ENCODE results near the gene TRPM6.

TRPM6 gene

DNA sequence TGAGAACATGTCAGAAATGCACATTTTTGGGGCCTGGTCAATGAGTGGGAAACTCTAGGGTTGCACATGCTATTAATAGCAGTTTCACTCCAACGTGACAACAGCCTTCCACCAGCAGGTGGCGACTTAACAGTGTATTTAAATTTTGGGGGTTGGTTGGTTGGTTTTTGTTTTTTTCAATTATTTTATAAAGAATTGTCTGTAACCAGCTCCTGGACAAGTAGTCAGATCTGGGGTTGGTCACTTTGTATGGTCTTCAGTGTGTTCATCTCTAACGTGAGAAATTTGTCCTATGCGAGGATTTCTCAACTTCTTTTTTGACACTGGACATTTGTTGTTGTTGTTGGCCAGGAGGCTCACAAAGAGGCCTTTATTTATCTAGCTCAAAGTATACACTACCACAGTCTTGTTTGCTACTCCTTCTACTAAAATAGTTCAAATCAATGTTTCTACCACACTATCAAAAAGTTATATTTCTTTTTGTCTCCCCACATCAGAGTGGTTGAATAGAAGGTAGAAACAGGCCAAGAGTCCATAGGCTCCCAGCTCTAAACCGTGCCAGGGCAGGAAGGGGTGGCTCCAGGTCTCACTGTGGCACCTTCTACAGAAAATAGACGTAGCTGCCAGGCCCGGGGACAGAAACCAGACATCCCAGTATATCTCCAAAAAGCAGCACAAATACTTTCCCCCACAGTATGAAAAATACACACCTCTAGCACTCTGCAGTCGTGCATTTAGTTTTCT is 110.4 kb downstream of the TRPM6 start:
- no peaks in the 10 kb centered on the region for H3K36me3 ChIP-seq (ENCODE audit: insufficient read depth, low read length)
- no peaks in the 10 kb centered on the region for H3K9me3 ChIP-seq (ENCODE audit: low read length)
- H3K27me3 ChIP-seq (ENCODE audit: insufficient read depth, low read length): no peaks in the 10 kb centered on the region
- no peak overlapping the region for H3K4me3 ChIP-seq (ENCODE audit: low read length)
- no peaks in the 10 kb centered on the region for H3K4me1 ChIP-seq (ENCODE audit: insufficient read depth, low read length)
- no peak overlapping the region for H2AFZ ChIP-seq (ENCODE audit: low read depth, low read length)

- no peaks in the 10 kb centered on the region for H3K9me3 ChIP-seq (ENCODE audit: low read length)
- H3K27me3 ChIP-seq (ENCODE audit: insufficient read depth, low read length): no peaks in the 10 kb centered on the region
- H2AFZ ChIP-seq (ENCODE audit: low read depth, low read length): no peak overlapping the region
- H3K36me3 ChIP-seq (ENCODE audit: insufficient read depth, low read length): no peaks in the 10 kb centered on the region
- H3K4me1 ChIP-seq (ENCODE audit: insufficient read depth, low read length): no peaks in the 10 kb centered on the region
- H3K4me3 ChIP-seq (ENCODE audit: low read length): no peak overlapping the region
Observed at GRCh38 chr9:74775396-74775795, 112.3 kb downstream of the TRPM6 start.

DNA sequence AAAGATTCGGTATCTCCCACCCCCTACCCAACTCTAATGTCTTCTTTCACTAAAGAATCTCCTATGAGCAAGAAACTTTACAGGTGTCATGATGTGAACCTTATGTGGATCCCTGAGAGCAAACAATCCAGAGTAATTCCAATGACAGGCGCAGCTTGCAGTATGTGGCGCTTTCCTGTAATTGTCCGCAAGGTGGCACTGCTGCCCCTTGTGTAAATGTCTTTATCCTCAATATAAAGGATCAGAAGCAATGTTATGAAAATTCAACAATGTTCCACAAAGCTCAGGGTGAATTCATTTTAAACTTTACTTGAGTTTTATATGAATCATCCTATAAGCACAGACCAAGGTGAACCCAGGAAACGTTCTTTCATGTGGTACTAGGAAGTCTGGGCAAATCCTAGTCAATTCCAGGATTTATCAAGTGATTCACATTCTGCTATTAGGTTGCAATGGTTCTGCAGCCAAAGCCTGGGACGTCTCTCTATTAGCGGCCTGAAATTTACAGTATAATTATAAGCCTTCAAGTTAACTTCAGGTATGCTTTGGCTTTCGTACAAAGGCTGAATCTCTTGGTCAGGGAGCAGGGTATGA is 113.7 kb downstream of the TRPM6 start:
- Histone ChIP-seq H2AFZ (ENCODE audit: low read depth, low read length) (no peak overlapping the region), H3K36me3 (ENCODE audit: insufficient read depth, low read length) (no peaks in the 10 kb centered on the region), H3K27me3 (ENCODE audit: insufficient read depth, low read length) (no peaks in the 10 kb centered on the region), H3K9me3 (ENCODE audit: low read length) (no peaks in the 10 kb centered on the region), H3K4me3 (ENCODE audit: low read length) (no peak overlapping the region), H3K4me1 (ENCODE audit: insufficient read depth, low read length) (no peaks in the 10 kb centered on the region)

DNA sequence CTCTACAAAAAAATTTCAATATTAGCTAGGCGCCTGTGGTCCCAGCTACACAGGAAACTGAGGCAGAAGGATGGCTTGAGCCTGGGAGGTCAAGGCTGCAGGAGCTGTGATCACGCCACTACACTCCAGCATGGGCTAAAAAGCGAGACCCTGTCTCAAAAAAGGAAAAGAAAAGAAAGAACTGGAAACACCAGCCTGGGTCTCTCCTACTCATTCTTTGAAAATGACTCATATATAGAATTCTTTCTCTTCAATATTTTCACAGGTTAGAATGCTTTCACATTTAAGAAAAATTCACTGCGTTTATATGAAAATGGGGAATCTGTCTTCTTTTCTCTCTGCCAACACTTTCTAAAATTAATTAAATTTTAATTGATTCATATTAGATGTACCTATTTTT is 115.6 kb downstream of the TRPM6 start:
- no peaks in the 10 kb centered on the region for H3K27me3 ChIP-seq (ENCODE audit: insufficient read depth, low read length)
- H3K4me3 ChIP-seq (ENCODE audit: low read length): no peak overlapping the region

DNA sequence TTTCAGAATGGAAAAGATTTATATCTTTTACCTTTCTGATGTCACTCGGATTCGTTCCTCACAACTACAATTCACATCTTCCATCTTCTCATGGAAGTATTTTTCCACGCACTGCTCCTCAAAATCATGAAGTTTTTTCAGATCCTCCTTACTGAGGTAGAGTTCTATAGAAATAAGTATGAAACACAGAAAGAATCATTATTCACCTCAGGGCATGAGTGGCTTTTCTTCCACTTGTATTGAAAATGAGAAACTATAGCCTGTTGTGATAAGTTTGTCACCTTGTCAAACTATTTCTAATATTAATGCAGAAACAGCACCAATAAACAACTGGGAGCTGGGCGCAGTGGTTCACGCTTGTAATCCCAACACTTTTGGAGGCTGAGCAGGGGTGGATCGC is 116.0 kb downstream of the TRPM6 start:
- Histone ChIP-seq H3K4me3 (ENCODE audit: low read length) (no peak overlapping the region), H3K4me1 (ENCODE audit: insufficient read depth, low read length) (no peaks in the 10 kb centered on the region), H2AFZ (ENCODE audit: low read depth, low read length) (no peak overlapping the region), H3K27me3 (ENCODE audit: insufficient read depth, low read length) (no peaks in the 10 kb centered on the region), H3K9me3 (ENCODE audit: low read length) (no peaks in the 10 kb centered on the region), H3K36me3 (ENCODE audit: insufficient read depth, low read length) (no peaks in the 10 kb centered on the region)

More for the DNA sequence above, 115.6 kb downstream of the TRPM6 start:
- Histone ChIP-seq H3K4me1 (ENCODE audit: insufficient read depth, low read length) (no peaks in the 10 kb centered on the region), H3K9me3 (ENCODE audit: low read length) (no peaks in the 10 kb centered on the region), H2AFZ (ENCODE audit: low read depth, low read length) (no peak overlapping the region), H3K36me3 (ENCODE audit: insufficient read depth, low read length) (no peaks in the 10 kb centered on the region)

GRCh38 chr9:74771262-74771585 is 116.5 kb downstream of the TRPM6 start:
- Histone ChIP-seq H3K4me3 (ENCODE audit: low read length) (no peak overlapping the region), H3K27me3 (ENCODE audit: insufficient read depth, low read length) (no peaks in the 10 kb centered on the region), H3K36me3 (ENCODE audit: insufficient read depth, low read length) (no peaks in the 10 kb centered on the region), H3K4me1 (ENCODE audit: insufficient read depth, low read length) (no peaks in the 10 kb centered on the region), H2AFZ (ENCODE audit: low read depth, low read length) (no peak overlapping the region), H3K9me3 (ENCODE audit: low read length) (no peaks in the 10 kb centered on the region)

DNA sequence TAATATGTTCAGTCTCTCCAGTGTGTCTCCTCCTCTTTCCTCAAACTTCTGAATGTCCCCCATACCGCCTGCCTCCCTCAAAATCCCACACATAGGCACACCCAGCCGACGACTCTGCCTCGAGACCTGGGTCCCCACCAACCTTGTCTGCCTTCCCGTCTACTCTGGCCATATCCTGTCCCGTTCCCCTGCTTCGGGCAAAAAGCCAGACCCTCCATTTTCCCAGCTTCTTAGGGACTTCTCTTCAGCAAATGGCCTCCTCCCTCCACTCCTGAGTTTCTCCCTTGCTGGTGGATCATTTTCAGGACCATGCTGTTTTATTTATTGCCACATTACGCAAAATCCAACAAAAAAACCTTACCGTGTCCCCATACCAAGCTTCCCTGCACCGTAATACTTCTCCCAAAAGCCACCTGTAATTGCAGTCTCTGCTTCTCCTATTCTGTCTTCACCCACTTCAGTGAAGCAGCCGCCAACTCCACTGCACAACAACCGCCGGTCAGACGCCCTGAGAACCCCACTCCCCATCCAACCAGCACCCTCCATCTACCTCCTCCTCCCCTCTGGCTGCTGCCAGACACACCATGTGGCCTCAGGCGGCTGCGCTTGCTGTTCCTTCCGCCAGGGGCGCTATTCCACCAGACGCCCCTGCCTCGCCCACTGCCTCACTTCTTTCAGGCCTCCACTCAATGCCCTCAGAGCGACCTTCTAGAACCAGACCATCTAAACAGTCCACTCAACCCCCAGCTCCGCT is 117.0 kb downstream of the TRPM6 start:
- H3K4me3 ChIP-seq (ENCODE audit: low read length): no peak overlapping the region

GRCh38 chr9:74765481-74765971 is 122.2 kb downstream of the TRPM6 start:
- H3K4me1 ChIP-seq (ENCODE audit: insufficient read depth, low read length): no peaks in the 10 kb centered on the region
- no peak overlapping the region for H2AFZ ChIP-seq (ENCODE audit: low read depth, low read length)
- no peaks in the 10 kb centered on the region for H3K27me3 ChIP-seq (ENCODE audit: insufficient read depth, low read length)
- no peaks in the 10 kb centered on the region for H3K36me3 ChIP-seq (ENCODE audit: insufficient read depth, low read length)
- H3K4me3 ChIP-seq (ENCODE audit: low read length): no peak overlapping the region
- H3K9me3 ChIP-seq (ENCODE audit: low read length): no peaks in the 10 kb centered on the region

More for the DNA sequence above, 117.0 kb downstream of the TRPM6 start:
- H2AFZ ChIP-seq (ENCODE audit: low read depth, low read length): no peak overlapping the region
- no peaks in the 10 kb centered on the region for H3K36me3 ChIP-seq (ENCODE audit: insufficient read depth, low read length)
- H3K9me3 ChIP-seq (ENCODE audit: low read length): no peaks in the 10 kb centered on the region
- no peaks in the 10 kb centered on the region for H3K4me1 ChIP-seq (ENCODE audit: insufficient read depth, low read length)
- no peaks in the 10 kb centered on the region for H3K27me3 ChIP-seq (ENCODE audit: insufficient read depth, low read length)

DNA sequence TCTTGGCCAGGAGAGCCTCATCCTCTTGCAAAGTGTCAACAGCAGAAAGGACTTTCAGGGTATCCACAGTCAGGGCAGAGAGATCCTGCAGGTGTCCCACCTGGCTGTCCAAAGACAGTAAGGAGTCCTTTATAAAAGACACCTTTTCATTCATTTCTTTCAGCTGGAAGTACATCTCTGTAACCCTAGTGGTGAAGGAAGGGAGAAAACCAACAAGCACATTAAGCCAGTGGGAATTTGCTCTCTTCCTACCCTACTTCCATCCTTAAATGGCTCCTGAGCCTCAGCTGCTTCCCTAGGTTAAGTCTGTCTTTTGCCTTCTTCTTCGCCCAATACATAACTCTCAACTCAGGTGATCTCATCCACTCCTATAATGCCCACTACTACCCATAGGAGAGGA is 124.8 kb downstream of the TRPM6 start:
- Histone ChIP-seq H3K4me1 (ENCODE audit: insufficient read depth, low read length) (no peaks in the 10 kb centered on the region), H3K36me3 (ENCODE audit: insufficient read depth, low read length) (no peaks in the 10 kb centered on the region), H2AFZ (ENCODE audit: low read depth, low read length) (no peak overlapping the region), H3K27me3 (ENCODE audit: insufficient read depth, low read length) (no peaks in the 10 kb centered on the region), H3K9me3 (ENCODE audit: low read length) (no peaks in the 10 kb centered on the region), H3K4me3 (ENCODE audit: low read length) (no peak overlapping the region)

GRCh38 chr9:74760031-74760700 is 127.6 kb downstream of the TRPM6 start:
- H3K9me3 ChIP-seq (ENCODE audit: low read length): no peaks in the 10 kb centered on the region
- no peak overlapping the region for H2AFZ ChIP-seq (ENCODE audit: low read depth, low read length)
- no peaks in the 10 kb centered on the region for H3K36me3 ChIP-seq (ENCODE audit: insufficient read depth, low read length)
- no peaks in the 10 kb centered on the region for H3K27me3 ChIP-seq (ENCODE audit: insufficient read depth, low read length)
- H3K4me1 ChIP-seq (ENCODE audit: insufficient read depth, low read length): no peaks in the 10 kb centered on the region
- no peak overlapping the region for H3K4me3 ChIP-seq (ENCODE audit: low read length)

DNA sequence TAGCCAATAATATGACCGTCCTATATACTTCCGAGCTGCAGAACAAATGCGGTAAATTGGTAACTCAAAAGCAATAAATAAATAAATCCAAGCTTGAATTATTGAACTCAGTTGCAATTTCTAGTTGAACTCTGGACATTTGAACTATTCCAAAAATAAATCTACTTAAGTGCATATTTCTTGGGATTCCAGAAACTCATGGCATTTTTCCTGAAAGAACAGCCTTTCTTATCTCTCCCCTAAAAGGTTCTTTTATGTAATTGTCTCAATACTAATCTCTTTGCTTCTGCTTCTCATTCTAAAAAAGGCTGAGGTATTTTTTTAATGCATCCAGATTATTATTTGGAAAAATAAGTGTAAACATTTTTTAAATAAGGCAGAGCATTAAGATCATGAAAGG is 131.7 kb downstream of the TRPM6 start:
- Histone ChIP-seq H3K4me3 (ENCODE audit: low read length) (no peak overlapping the region), H3K4me1 (ENCODE audit: insufficient read depth, low read length) (no peaks in the 10 kb centered on the region), H3K36me3 (ENCODE audit: insufficient read depth, low read length) (no peaks in the 10 kb centered on the region), H3K9me3 (ENCODE audit: low read length) (no peaks in the 10 kb centered on the region), H3K27me3 (ENCODE audit: insufficient read depth, low read length) (no peaks in the 10 kb centered on the region), H2AFZ (ENCODE audit: low read depth, low read length) (no peak overlapping the region)

GRCh38 chr9:74755355-74755754 is 132.4 kb downstream of the TRPM6 start:
- Histone ChIP-seq H3K4me1 (ENCODE audit: insufficient read depth, low read length) (no peaks in the 10 kb centered on the region), H3K36me3 (ENCODE audit: insufficient read depth, low read length) (no peaks in the 10 kb centered on the region), H3K9me3 (ENCODE audit: low read length) (no peaks in the 10 kb centered on the region), H3K27me3 (ENCODE audit: insufficient read depth, low read length) (no peaks in the 10 kb centered on the region), H2AFZ (ENCODE audit: low read depth, low read length) (no peak overlapping the region), H3K4me3 (ENCODE audit: low read length) (no peak overlapping the region)

DNA sequence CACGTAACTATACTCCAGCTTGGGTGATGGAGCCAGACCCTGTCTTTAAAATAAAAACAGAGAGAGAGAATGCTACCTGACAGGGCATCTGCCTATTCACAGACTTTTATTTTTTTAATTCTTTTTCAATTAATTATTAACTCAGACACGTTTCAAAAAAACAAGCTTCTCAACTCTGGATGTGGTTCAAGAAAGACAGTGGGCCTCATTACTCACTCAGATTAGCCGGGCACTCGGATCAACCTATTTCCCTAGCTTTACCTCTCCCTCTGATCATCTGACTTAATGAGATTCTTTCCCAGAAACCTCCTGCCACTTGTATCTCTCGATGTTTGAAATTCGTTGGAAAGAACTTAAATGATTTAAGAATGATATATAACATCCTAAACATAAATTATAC is 134.1 kb downstream of the TRPM6 start:
- Histone ChIP-seq H3K36me3 (ENCODE audit: insufficient read depth, low read length) (no peaks in the 10 kb centered on the region), H3K4me3 (ENCODE audit: low read length) (no peak overlapping the region), H3K9me3 (ENCODE audit: low read length) (no peaks in the 10 kb centered on the region), H2AFZ (ENCODE audit: low read depth, low read length) (no peak overlapping the region), H3K4me1 (ENCODE audit: insufficient read depth, low read length) (no peaks in the 10 kb centered on the region), H3K27me3 (ENCODE audit: insufficient read depth, low read length) (no peaks in the 10 kb centered on the region)

All from neuron (in vitro differentiated cells).